Stomach (tissue), 9 donors: ENCODE data around the gene CAPN8. TPM values are rescaled to one million over a fixed set of nuclear protein-coding genes. Genes with fewer than 3 reads are reported as not detected.

Experiments used
- DNase-seq, 2 donors: peaks; one replicate each; pipeline versions ENCODE4 v3.0.0 to v3.0.0-alpha.2; 2013 to 2019
- H3K27ac ChIP-seq, 5 donors: fragments of 200-600 bp in 4 of 5; sonication (generic) in 4 of 5; one replicate each; pipeline ENCODE4 v1.5.1; 2013 to 2019; ENCODE audit warnings: mild to moderate bottlenecking in 1 of 5, moderate library complexity in 1 of 5
- H3K27me3 ChIP-seq, 3 donors: fragments of 200-600 bp; sonication (generic); one replicate each; pipeline ENCODE4 v1.5.1; 2017 to 2019; ENCODE audit warnings: mixed run types in 1 of 3
- H3K36me3 ChIP-seq, 4 donors: fragments of 200-600 bp; sonication (generic); 1 replicate in 3 of 4; 2 replicates in 1 of 4; pipeline ENCODE4 v1.5.1; 2016 to 2019
- H3K4me1 ChIP-seq, 4 donors: fragments of 200-600 bp; sonication (generic); one replicate each; pipeline ENCODE4 v1.5.1; 2016 to 2019
- H3K4me3 ChIP-seq, 4 donors: fragments of 200-600 bp; sonication (generic) in 3 of 4; one replicate each; pipeline ENCODE4 v1.5.1; 2016 to 2019; ENCODE audit warnings: mild to moderate bottlenecking in 1 of 4
- H3K9me3 ChIP-seq, 4 donors: fragments of 200-600 bp; sonication (generic); one replicate each; pipeline ENCODE4 v1.5.1; 2016 to 2019
- CTCF ChIP-seq, 7 experiments: fragments of 450-650 bp in 4 of 7; fragments of 200-600 bp in 3 of 7; sonication (generic) in 3 of 7; IDR thresholded peaks; one replicate each; pipeline ENCODE4 v1.5.1; 2016 to 2019; ENCODE audit warnings: antibody characterized with exemption in 7 of 7, control low read depth in 2 of 7, mild to moderate bottlenecking in 1 of 7
- EP300 ChIP-seq: sonication (generic); formaldehyde crosslinking; IDR thresholded peaks from one replicate; pipeline ENCODE4 v1.6.1; 2017; ENCODE audit warnings: antibody characterized with exemption
- POLR2A ChIP-seq, 4 donors: fragments of 450-650 bp; IDR thresholded peaks; one replicate each; pipeline ENCODE4 v1.6.1; 2016; ENCODE audit warnings: antibody characterized with exemption in 4 of 4, control low read depth in 2 of 4, mild to moderate bottlenecking in 1 of 4, moderate library complexity in 1 of 4
- POLR2AphosphoS5 ChIP-seq, 3 donors: sonication (generic); formaldehyde crosslinking; IDR thresholded peaks; one replicate each; pipeline ENCODE4 v1.6.1; 2016; ENCODE audit warnings: antibody characterized with exemption in 3 of 3
- WGBS, 5 donors: extraction: QIAGEN DNeasy Blood & Tissue Kit in 3 of 5; methylation state at CpG; one replicate each; pipeline versions ENCODE4 v1.1.5 to v1.1.7; 2013 to 2018; 5-methylcytosine and 5-hydroxymethylcytosine counted together
- intact Hi-C: fragments of 100-400 bp; cut with DNase I; formaldehyde crosslinking; loops from one replicate; pipeline ENCODE4 v1.15.1; 2023; ENCODE audit warnings: low total_unique reads
- polyA plus RNA-seq, 3 donors: library from polyadenylated mRNA; stranded (reverse); fragments of 200-250 nt; gene quantifications; one replicate each; pipeline ENCODE4 v1.2.3, GENCODE V29; 2013
- total RNA-seq, 5 donors: library from RNA; depleted of rRNA; stranded (reverse); fragments of >200 nt; gene quantifications; one replicate each; pipeline versions ENCODE4 v1.1.0 to v1.2.3, GENCODE V29; 2014 to 2016
- donor health status: healthy with polysubstance abuse.
- donor health status: Bipolar disorder and iron deficiency.
- donor health status: healthy.

CAPN8 gene
- total and polyA plus RNA-seq, 8 donors, result 28.3 to 581 (median 134) TPM

- TF ChIP-seq POLR2AphosphoS5 (IDR thresholded peaks at IDR 0.05) (no peak), EP300 (no peak)
- no peak for DNase-seq
- Histone ChIP-seq H3K9me3 (no peaks in the 10 kb centered on the region), H3K4me1 (no peaks in the 10 kb centered on the region), H3K36me3 (no peaks in the 10 kb centered on the region), H3K27ac (no peak overlapping the region), H3K4me3 (no peak overlapping the region), H3K27me3 (no peaks in the 10 kb centered on the region)
- WGBS, 5 donors, result 64 to 83% (median 76%) methylated on average over 4 of the region's 4 CpGs
- intact Hi-C loops, result no loop called here
Measured at GRCh38 chr1:223691121-223691520, 25.6 kb upstream of the CAPN8 start.

DNA sequence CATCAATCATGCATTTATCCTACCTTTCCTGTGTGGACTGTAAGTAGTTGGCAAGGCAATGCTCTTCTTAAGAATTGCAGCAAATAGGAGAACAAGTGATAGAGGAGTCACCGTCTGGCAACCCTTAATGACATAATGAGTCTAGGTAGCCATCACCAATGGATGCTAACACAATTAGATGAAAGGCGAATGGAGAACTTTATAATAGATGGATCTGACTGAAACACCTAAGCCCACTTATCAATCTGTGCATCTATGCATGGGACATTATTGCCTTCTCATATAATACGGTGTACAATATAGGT lies 18.9 kb upstream of the CAPN8 start:
- Histone ChIP-seq H3K4me3 (no peak overlapping the region), H3K27ac (no peak overlapping the region), H3K27me3 (no peaks in the 10 kb centered on the region), H3K9me3 (no peaks in the 10 kb centered on the region), H3K36me3 (no peaks in the 10 kb centered on the region), H3K4me1 (peaks cover 0 to 4% (median 2%) of the 10 kb centered on the region in 4 donors)
- intact Hi-C loops, result loop anchor here (10.0 kb wide), 1 partner anchor 550 kb away; no protein-coding TSS in a partner anchor
- 76 to 78% (median 77%) methylated on average over 3 of the region's 3 CpGs for WGBS, 5 donors
- no peak for DNase-seq
- TF ChIP-seq POLR2A (IDR thresholded peaks at IDR 0.05) (no peak), CTCF (IDR thresholded peaks at IDR 0.05) (no peak), POLR2AphosphoS5 (IDR thresholded peaks at IDR 0.05) (no peak), EP300 (no peak)

DNA sequence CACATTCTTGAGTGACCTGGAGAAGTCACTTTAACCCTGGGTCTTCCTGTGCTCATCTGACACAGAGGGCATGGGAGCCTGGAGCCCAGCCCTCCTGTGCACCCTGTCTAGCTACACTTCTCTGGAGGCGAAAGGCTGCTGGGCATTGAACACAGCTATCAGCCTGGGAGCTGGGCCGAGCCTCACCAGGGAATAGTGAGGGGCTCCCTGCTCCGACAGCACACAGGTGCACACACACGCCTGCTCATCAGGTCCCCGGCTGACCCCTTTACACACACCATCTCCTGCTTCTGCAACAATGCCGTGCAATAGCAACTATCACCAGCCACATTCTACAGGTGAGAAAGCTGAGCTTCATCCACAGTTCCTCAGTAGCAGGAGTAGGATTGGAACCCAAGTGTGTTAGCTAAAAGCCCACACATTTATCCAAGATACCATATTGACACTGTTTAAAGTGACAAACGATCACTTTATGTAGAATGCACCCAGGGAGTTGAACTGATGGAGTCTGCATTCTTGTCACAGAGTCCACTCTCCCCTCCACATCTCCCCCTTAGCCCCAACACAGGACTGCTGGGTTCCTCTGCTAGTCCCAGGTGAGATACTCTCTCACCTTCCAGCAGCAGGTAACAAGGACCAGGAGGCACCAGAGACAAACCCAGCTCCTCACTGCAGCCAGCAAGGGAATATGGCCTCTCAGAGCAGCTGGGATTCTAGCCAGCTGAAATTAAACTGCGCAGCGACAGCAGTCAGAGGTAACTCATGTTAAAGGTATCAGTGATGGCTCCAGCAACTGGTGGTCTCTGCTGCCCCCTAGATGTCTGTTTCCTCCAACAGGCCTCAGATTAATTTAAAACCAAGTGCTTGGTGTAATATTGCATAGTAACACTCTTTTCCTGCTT lies 18.3 kb upstream of the CAPN8 start:
- WGBS, 5 donors, result 63 to 69% (median 65%) methylated on average over 8 to 9 of the region's 9 CpGs
- intact Hi-C loops, result loop anchor here (10.0 kb wide), 1 partner anchor 549 kb away; no protein-coding TSS in a partner anchor
- Histone ChIP-seq H3K27me3 (no peaks in the 10 kb centered on the region), H3K4me1 (peaks cover 0 to 4% (median 2%) of the 10 kb centered on the region in 4 donors), H3K36me3 (no peaks in the 10 kb centered on the region), H3K4me3 (no peak overlapping the region), H3K9me3 (no peaks in the 10 kb centered on the region), H3K27ac (no peak overlapping the region)
- no peak for TF ChIP-seq POLR2A (IDR thresholded peaks at IDR 0.05)
- peak in 5 of 7 experiments; percentile 34 to 78 (median 41) for TF ChIP-seq CTCF (IDR thresholded peaks at IDR 0.05)
- peak; percentile 69 to 92 for DNase-seq

DNA sequence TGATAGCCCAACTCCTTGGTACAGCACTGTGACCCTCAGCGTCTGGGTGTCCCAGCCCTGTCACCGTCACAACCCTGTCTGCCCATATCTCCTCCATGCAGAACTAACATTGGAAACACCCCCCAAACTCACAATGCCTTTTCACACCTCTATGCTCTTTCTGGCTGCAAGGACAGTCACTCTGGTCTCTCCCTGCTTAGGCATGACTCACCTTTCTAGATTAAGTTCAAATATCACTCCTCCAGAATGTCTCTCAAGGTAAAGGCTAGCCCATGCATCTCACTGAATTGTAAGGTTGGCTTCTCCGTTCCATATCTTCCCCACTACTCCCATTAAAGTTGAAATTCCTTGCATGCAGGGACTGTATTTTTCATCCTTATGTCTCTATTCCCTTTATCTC lies 17.0 kb upstream of the CAPN8 start:
- Histone ChIP-seq H3K27ac (no peak overlapping the region), H3K9me3 (no peaks in the 10 kb centered on the region), H3K36me3 (no peaks in the 10 kb centered on the region), H3K27me3 (no peaks in the 10 kb centered on the region), H3K4me3 (no peak overlapping the region), H3K4me1 (peaks cover 0 to 4% (median 2%) of the 10 kb centered on the region in 4 donors)
- DNase-seq, result no peak
- intact Hi-C loops, result loop anchor here (10.0 kb wide), 1 partner anchor 548 kb away; no protein-coding TSS in a partner anchor
- WGBS, 5 donors, result 85 to 91% (median 89%) methylated on average over 3 of the region's 3 CpGs
- TF ChIP-seq EP300, result no peak
- TF ChIP-seq POLR2AphosphoS5 (IDR thresholded peaks at IDR 0.05), result no peak
- TF ChIP-seq CTCF (IDR thresholded peaks at IDR 0.05), result no peak
- TF ChIP-seq POLR2A (IDR thresholded peaks at IDR 0.05), result no peak

GRCh38 chr1:223680188-223680587 lies 14.7 kb upstream of the CAPN8 start:
- Histone ChIP-seq H3K4me3 (no peak overlapping the region), H3K27me3 (no peaks in the 10 kb centered on the region), H3K27ac (no peak overlapping the region), H3K9me3 (peaks cover 0 to 3% (median 0%) of the 10 kb centered on the region in 4 donors), H3K36me3 (no peaks in the 10 kb centered on the region), H3K4me1 (peaks cover 0 to 4% (median 2%) of the 10 kb centered on the region in 4 donors)
- no peak for DNase-seq
- intact Hi-C loops, result loop anchor here (10.0 kb wide), 1 partner anchor 545 kb away; no protein-coding TSS in a partner anchor
- TF ChIP-seq POLR2A (IDR thresholded peaks at IDR 0.05) (no peak), CTCF (IDR thresholded peaks at IDR 0.05) (no peak), EP300 (no peak), POLR2AphosphoS5 (IDR thresholded peaks at IDR 0.05) (no peak)
- 93 to 100% (median 94%) methylated on average over 2 of the region's 2 CpGs for WGBS, 5 donors
